Loucy (cell line): ENCODE data around the gene BCL2L1.

ENCODE experiments used
- H2AFZ ChIP-seq: fragments of 200-600 bp; sonication (generic); 2 replicates; pipeline ENCODE4 v1.6.0; 2016; ENCODE audit warnings: antibody characterized with exemption, mild to moderate bottlenecking, low read length, moderate library complexity
- H3F3A ChIP-seq: fragments of 200-600 bp; 2 replicates; pipeline ENCODE4 v1.6.0; 2016; ENCODE audit warnings: antibody characterized with exemption, low read depth, mild to moderate bottlenecking
- H3K27me3 ChIP-seq: fragments of 200-600 bp; sonication (generic); 2 replicates; pipeline ENCODE4 v1.6.1; 2014; ENCODE audit warnings: low read length, mild to moderate bottlenecking; ENCODE audit not compliant: insufficient read depth, poor library complexity, severe bottlenecking
- H3K36me3 ChIP-seq: fragments of 200-600 bp; sonication (generic); 2 replicates; pipeline ENCODE4 v1.6.1; 2016; ENCODE audit warnings: low read length; ENCODE audit not compliant: insufficient read depth
- H3K4me1 ChIP-seq: fragments of 200-600 bp; sonication (generic); 2 replicates; pipeline ENCODE4 v1.5.1; 2014; ENCODE audit warnings: low read length, mild to moderate bottlenecking; ENCODE audit not compliant: insufficient read depth, poor library complexity, severe bottlenecking
- H3K4me2 ChIP-seq: fragments of 200-600 bp; sonication (generic); 2 replicates; pipeline ENCODE4 v1.6.0; 2014; ENCODE audit warnings: antibody characterized with exemption, low read length, low read depth, mild to moderate bottlenecking; ENCODE audit not compliant: poor library complexity, severe bottlenecking
- H3K4me3 ChIP-seq: fragments of 200-600 bp; sonication (generic); 2 replicates; pipeline ENCODE4 v1.5.1; 2014; ENCODE audit warnings: low read length, mild to moderate bottlenecking, mixed read lengths; ENCODE audit not compliant: poor library complexity, severe bottlenecking
- H3K79me2 ChIP-seq: fragments of 200-600 bp; sonication (generic); 2 replicates; pipeline ENCODE4 v1.6.1; 2014; ENCODE audit warnings: low read length; ENCODE audit not compliant: insufficient read depth
- H3K9ac ChIP-seq: fragments of 200-600 bp; sonication (generic); 2 replicates; pipeline ENCODE4 v1.6.0; 2014; ENCODE audit warnings: mild to moderate bottlenecking, low read depth, low read length, moderate library complexity; ENCODE audit not compliant: poor library complexity, severe bottlenecking
- H3K9me2 ChIP-seq: fragments of 200-600 bp; sonication (generic); replicated peaks from 2 replicates; pipeline ENCODE4 v1.6.1; 2016; ENCODE audit warnings: low read depth, low read length, mixed read lengths
- H3K9me3 ChIP-seq: fragments of 200-600 bp; sonication (generic); 2 replicates; pipeline ENCODE4 v1.6.1; 2014; ENCODE audit warnings: mild to moderate bottlenecking, antibody characterized with exemption, low read length, low read depth; ENCODE audit not compliant: insufficient read depth
- H4K20me1 ChIP-seq: fragments of 200-600 bp; sonication (generic); 2 replicates; pipeline ENCODE4 v1.6.0; 2014; ENCODE audit warnings: antibody characterized with exemption, low read length, mild to moderate bottlenecking; ENCODE audit not compliant: insufficient read depth, poor library complexity, severe bottlenecking
- EZH2phosphoT487 ChIP-seq: fragments of 200-600 bp; IDR thresholded peaks from 2 replicates; pipeline ENCODE4 v1.6.1; 2018; ENCODE audit warnings: antibody characterized with exemption, mild to moderate bottlenecking, moderate library complexity, borderline replicate concordance
- TF ChIP-seq, protein P1 (sequence below): fragments of 200-600 bp; sonication (generic); conservative IDR thresholded peaks from 2 replicates; pipeline ENCODE4 v1.5.1; 2014; ENCODE audit warnings: mild to moderate bottlenecking, antibody characterized with exemption, low read length

BCL2L1 gene

GRCh38 chr20:31708736-31709534 lies 13.7 kb downstream of the BCL2L1 start:
- peaks cover 95% of the 10 kb centered on the region for H3K79me2 ChIP-seq
- peak overlapping the region; percentile 27 for H3K4me2 ChIP-seq
- no peak for TF ChIP-seq EZH2phosphoT487
- TF ChIP-seq, protein P1, sequence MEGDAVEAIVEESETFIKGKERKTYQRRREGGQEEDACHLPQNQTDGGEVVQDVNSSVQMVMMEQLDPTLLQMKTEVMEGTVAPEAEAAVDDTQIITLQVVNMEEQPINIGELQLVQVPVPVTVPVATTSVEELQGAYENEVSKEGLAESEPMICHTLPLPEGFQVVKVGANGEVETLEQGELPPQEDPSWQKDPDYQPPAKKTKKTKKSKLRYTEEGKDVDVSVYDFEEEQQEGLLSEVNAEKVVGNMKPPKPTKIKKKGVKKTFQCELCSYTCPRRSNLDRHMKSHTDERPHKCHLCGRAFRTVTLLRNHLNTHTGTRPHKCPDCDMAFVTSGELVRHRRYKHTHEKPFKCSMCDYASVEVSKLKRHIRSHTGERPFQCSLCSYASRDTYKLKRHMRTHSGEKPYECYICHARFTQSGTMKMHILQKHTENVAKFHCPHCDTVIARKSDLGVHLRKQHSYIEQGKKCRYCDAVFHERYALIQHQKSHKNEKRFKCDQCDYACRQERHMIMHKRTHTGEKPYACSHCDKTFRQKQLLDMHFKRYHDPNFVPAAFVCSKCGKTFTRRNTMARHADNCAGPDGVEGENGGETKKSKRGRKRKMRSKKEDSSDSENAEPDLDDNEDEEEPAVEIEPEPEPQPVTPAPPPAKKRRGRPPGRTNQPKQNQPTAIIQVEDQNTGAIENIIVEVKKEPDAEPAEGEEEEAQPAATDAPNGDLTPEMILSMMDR, result no peak
- peaks cover 75% of the 10 kb centered on the region for H4K20me1 ChIP-seq
- H3K27me3 ChIP-seq, result no peaks in the 10 kb centered on the region
- peaks cover 54% of the 10 kb centered on the region for H3K4me1 ChIP-seq
- no peaks in the 10 kb centered on the region for H3K9me3 ChIP-seq
- no peak overlapping the region for H3K9ac ChIP-seq
- no peaks in the 10 kb centered on the region for H3K9me2 ChIP-seq
- H3K4me3 ChIP-seq, result no peak overlapping the region
- H3F3A ChIP-seq, result no peaks in the 10 kb centered on the region
- H3K36me3 ChIP-seq, result peaks cover 58% of the 10 kb centered on the region
- no peak overlapping the region for H2AFZ ChIP-seq

DNA sequence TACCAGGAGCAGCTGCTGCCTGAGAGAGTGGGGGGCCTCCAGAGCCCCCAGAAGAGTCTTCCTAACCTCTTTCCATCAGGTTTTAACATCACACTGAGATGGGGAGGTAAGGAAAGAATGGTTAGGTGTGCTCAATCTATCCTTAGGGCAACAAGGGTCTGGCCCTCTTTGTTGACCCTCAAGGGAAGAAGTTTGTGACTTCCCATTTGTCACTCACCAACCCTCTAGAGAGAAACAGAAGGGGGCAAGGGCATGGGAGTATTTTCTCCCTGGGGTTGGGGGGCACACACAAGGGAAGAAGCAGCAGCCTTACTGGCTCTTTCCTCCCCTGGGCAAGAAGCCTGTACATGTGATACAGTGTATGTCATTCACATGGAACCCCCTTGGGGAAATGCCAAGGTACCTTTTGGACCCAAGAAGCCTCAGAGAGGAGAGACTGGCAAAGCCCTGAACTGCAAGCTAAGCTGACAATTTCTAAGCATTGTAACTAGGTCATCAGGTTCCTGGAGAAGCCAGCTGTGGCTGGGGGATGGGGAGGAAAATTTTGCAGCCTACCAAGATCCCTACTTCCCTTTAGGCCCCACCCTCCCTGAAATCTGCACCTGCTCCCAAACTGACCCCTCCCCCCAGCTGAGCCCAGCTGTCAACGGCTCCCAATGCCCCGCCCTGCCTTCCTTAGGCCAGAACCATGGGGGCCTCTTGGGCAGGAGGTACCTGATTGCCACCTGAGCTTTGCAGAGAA lies 14.5 kb downstream of the BCL2L1 start:
- Histone ChIP-seq H3K4me1 (peaks cover 46% of the 10 kb centered on the region), H3K9me3 (no peaks in the 10 kb centered on the region), H3K4me3 (no peak overlapping the region), H4K20me1 (peaks cover 68% of the 10 kb centered on the region), H2AFZ (no peak overlapping the region), H3F3A (no peaks in the 10 kb centered on the region), H3K9ac (no peak overlapping the region), H3K9me2 (no peaks in the 10 kb centered on the region), H3K79me2 (peaks cover 90% of the 10 kb centered on the region), H3K4me2 (peak overlapping the region; percentile 27), H3K36me3 (peaks cover 55% of the 10 kb centered on the region), H3K27me3 (no peaks in the 10 kb centered on the region)
- TF ChIP-seq, protein P1, result no peak
- no peak for TF ChIP-seq EZH2phosphoT487

- Histone ChIP-seq H3K36me3 (peaks cover 51% of the 10 kb centered on the region), H3K79me2 (peaks cover 86% of the 10 kb centered on the region), H3K9me3 (no peaks in the 10 kb centered on the region), H3K9ac (no peak overlapping the region), H3K4me1 (peaks cover 39% of the 10 kb centered on the region), H2AFZ (no peak overlapping the region), H3K4me2 (no peak overlapping the region), H3K4me3 (no peak overlapping the region), H4K20me1 (peaks cover 60% of the 10 kb centered on the region), H3K27me3 (no peaks in the 10 kb centered on the region), H3F3A (no peaks in the 10 kb centered on the region), H3K9me2 (no peaks in the 10 kb centered on the region)
- TF ChIP-seq, protein P1, result no peak
- TF ChIP-seq EZH2phosphoT487, result no peak
These were observed 15.4 kb downstream of the BCL2L1 start for GRCh38 chr20:31707258-31707615.
